Breast epithelium (tissue), 4 donors: ENCODE results near the gene CD209. TPM values are rescaled to one million over a fixed set of nuclear protein-coding genes. Genes with fewer than 3 reads are reported as not detected.
A peak's percentile ranks its signal among the peaks of the same experiment; 100 is the strongest.
"Not testable (repeated sequence)": the region's sequence is repeated elsewhere in the genome, so short reads cannot be mapped to it uniquely, and the experiment has no call there.

Experiments used
- DNase-seq, 2 donors: peaks; one replicate each; pipeline ENCODE4 v3.0.0-alpha.2; 2019; ENCODE audit warnings: low spot score in 2 of 2
- H3K27ac ChIP-seq, 2 donors: fragments of 200-600 bp; sonication (generic) in 1 of 2; one replicate each; pipeline ENCODE4 v1.5.1; 2016 to 2019; ENCODE audit warnings: mild to moderate bottlenecking in 1 of 2
- H3K27me3 ChIP-seq, 2 donors: fragments of 200-600 bp; sonication (generic) in 1 of 2; one replicate each; pipeline versions ENCODE4 v1.5.1 to v1.6.0; 2017 to 2019; ENCODE audit warnings: control low read depth in 1 of 2, mild to moderate bottlenecking in 1 of 2
- H3K36me3 ChIP-seq: fragments of 200-600 bp; one replicate; pipeline ENCODE4 v1.5.1; 2019
- H3K4me1 ChIP-seq, 2 donors: fragments of 200-600 bp; sonication (generic); one replicate each; pipeline ENCODE4 v1.5.1; 2016 to 2019; ENCODE audit warnings: control low read depth in 1 of 2
- H3K4me3 ChIP-seq, 3 donors: fragments of 200-600 bp; sonication (generic); 1 replicate in 2 of 3; 2 replicates in 1 of 3; pipeline ENCODE4 v1.5.1; 2016 to 2019; ENCODE audit warnings: mild to moderate bottlenecking in 3 of 3, moderate library complexity in 2 of 3
- H3K9me3 ChIP-seq, 2 donors: fragments of 200-600 bp; sonication (generic) in 1 of 2; one replicate each; pipeline ENCODE4 v1.5.1; 2016 to 2019; ENCODE audit warnings: control low read depth in 1 of 2
- CTCF ChIP-seq, 3 donors: fragments of 450-650 bp; IDR thresholded peaks; one replicate each; pipeline ENCODE4 v1.5.1; 2016 to 2017; ENCODE audit warnings: antibody characterized with exemption in 3 of 3, mild to moderate bottlenecking in 3 of 3, moderate library complexity in 3 of 3
- POLR2A ChIP-seq: fragments of 450-650 bp; IDR thresholded peaks from one replicate; pipeline ENCODE4 v1.6.1; 2016; ENCODE audit warnings: antibody characterized with exemption, mild to moderate bottlenecking, moderate library complexity
- POLR2AphosphoS5 ChIP-seq, 3 donors: sonication (generic); formaldehyde crosslinking; IDR thresholded peaks; one replicate each; pipeline ENCODE4 v1.6.1; 2017; ENCODE audit warnings: antibody characterized with exemption in 3 of 3
- intact Hi-C: fragments of 100-400 bp; cut with DNase I; formaldehyde crosslinking; loops from one replicate; pipeline ENCODE4 v1.15.1; 2023; ENCODE audit warnings: low total_unique reads
- total RNA-seq, 3 donors: library from RNA; depleted of rRNA; stranded (reverse); fragments of >200 nt; gene quantifications; one replicate each; pipeline ENCODE4 v1.1.0, GENCODE V29; 2016

CD209 gene
- total RNA-seq, 3 donors from 2014 or later: 2.3 to 9.8 (median 2.6) TPM

GRCh38 chr19:7748756-7749155, 1.4 kb upstream of the CD209 start:
- H3K4me1 ChIP-seq: no peaks in the 10 kb centered on the region
- DNase-seq: peak in 1 of 2 donors; percentile 25
- no peaks in the 10 kb centered on the region for H3K9me3 ChIP-seq
- no peak overlapping the region for H3K4me3 ChIP-seq
- TF ChIP-seq POLR2A: no peak
- no peak for TF ChIP-seq POLR2AphosphoS5 (IDR thresholded peaks at IDR 0.05)
- no peak for TF ChIP-seq CTCF (IDR thresholded peaks at IDR 0.05)
- peaks cover 0 to 44% of the 10 kb centered on the region in 2 donors for H3K27me3 ChIP-seq
- intact Hi-C loops: no loop called here
- no peak overlapping the region for H3K27ac ChIP-seq
- H3K36me3 ChIP-seq: no peaks in the 10 kb centered on the region

DNA sequence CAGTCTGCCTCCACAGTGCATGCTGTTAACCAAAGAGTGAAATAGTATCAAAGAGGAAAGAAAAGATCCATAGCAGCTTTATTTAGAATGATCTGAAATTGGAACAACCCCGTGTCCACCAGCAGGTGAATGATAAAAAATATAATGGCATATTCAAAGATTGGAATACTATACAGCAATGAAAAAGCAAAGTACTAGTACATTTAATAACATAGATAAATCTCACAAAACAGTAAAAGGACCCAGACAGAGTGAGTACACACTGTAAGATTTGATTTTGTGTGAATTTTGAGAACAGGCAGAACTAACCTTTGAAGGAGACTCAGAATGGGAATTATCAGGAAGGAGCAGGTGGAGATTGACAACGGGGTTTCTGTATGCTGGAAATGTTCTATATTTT, 837 bp upstream of the CD209 start:
- TF ChIP-seq POLR2AphosphoS5 (IDR thresholded peaks at IDR 0.05) (no peak), POLR2A (no peak), CTCF (IDR thresholded peaks at IDR 0.05) (no peak)
- intact Hi-C loops: no loop called here
- peaks cover 0 to 46% of the 10 kb centered on the region in 2 donors for H3K27me3 ChIP-seq

DNA sequence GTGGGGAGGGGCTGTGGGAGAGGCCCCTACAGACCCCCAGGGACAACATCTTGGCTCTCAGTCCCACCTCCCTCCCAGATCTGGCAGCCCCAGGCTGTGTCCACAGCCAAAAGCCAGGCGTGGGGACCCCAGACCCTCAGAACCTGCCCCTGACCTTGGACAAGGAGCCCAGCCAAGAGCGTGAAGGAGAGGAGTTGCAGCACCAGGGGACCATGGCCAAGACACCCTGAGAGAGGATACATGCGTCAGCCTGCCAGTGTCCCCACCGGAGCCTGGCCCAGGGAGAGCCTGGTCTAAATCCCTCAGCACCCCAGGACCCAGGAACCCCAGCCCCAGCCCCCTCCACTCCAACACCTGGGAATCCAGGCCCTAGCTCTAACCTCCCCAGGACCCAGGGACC, 1.0 kb downstream of the CD209 start:
- intact Hi-C loops, H3K9me3 ChIP-seq, DNase-seq, H3K36me3 ChIP-seq, H3K27ac ChIP-seq, H3K4me1 ChIP-seq: not testable (repeated sequence)
- peak overlapping the region in 1 of 3 donors; percentile 23 for H3K4me3 ChIP-seq
- peaks cover 0 to 51% of the 10 kb centered on the region in 2 donors for H3K27me3 ChIP-seq

More for the DNA sequence above, 837 bp upstream of the CD209 start:
- Histone ChIP-seq H3K4me3 (no peak overlapping the region), H3K36me3 (no peaks in the 10 kb centered on the region), H3K27ac (no peak overlapping the region), H3K9me3 (no peaks in the 10 kb centered on the region), H3K4me1 (no peaks in the 10 kb centered on the region)
- no peak for DNase-seq

DNA sequence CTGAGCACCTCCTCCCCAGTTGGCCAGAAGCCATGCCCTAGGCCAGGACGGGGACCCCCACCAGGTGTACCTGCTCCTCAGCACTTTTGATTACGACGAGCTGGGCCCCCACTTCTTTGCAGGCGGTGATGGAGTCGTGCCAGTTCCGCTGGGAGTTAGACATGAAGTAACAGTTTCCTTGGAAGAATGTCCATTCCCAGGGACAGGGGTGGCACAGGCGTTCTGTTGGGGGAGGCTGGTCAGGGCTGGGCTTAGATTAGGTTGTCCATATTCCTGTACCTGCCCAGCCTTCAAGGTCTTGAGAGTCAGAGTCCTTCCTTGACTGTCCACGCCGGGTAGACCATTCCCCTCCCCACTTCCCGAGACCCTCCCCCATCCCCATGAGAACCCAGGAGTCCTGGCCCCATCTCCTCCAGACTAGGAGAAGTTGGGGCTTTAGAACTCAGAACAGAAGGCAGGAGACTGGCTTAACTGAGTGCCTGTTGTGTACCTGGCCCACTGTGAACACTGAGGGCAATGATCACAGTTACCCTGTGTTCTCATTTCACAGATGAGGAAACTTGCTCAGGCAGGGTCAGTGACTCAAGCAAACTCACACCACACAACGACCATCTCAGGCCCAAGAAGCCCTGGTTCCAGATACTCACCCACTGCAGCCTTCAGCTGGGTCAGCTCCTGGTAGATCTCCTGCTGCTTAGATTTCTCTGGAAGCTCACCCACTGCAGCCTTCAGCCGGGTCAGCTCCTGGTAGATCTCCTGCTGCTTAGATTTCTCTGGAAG, 2.3 kb downstream of the CD209 start:
- Histone ChIP-seq H3K27ac (no peak overlapping the region), H3K4me3 (no peak overlapping the region), H3K4me1 (no peaks in the 10 kb centered on the region), H3K36me3 (no peaks in the 10 kb centered on the region), H3K27me3 (peaks cover 0 to 46% of the 10 kb centered on the region in 2 donors), H3K9me3 (no peaks in the 10 kb centered on the region)
- TF ChIP-seq POLR2AphosphoS5 (IDR thresholded peaks at IDR 0.05): no peak
- no peak for TF ChIP-seq POLR2A
- no peak for TF ChIP-seq CTCF (IDR thresholded peaks at IDR 0.05)
- intact Hi-C loops: loop anchor here (1.0 kb wide), 1 partner anchor 33 kb away; no protein-coding TSS in a partner anchor
- DNase-seq: no peak

DNA sequence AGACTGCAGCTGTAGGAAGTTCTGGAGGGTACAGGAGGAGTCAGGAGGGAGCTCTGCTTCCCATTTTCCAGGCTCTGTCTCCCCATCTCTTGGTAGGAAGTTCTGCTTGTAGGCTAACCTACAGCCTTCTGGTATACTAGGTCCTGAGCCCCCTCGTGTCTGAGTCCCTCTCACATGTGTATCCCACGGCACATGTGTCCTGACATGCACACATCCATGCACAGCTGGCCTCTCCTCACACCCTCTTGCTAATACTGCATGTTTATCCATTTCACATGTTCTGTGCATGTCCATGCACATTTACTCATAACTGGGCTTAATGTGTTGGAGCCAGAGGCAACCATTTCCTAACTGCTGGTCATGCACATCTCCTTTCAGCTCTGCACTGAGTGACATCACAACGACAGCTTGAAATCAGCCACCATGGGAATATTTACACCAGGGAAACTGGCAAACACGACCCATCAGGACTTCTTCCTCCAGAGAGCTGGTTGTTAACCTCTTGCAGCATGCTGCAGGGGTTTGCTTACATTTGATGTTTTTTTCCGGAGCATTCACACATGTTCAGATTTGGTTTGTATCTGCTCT, 3.0 kb downstream of the CD209 start:
- no peak for TF ChIP-seq CTCF (IDR thresholded peaks at IDR 0.05)
- no peaks in the 10 kb centered on the region for H3K4me1 ChIP-seq

More for the DNA sequence above, 3.0 kb downstream of the CD209 start:
- intact Hi-C loops: loop anchor here (1.0 kb wide), 1 partner anchor 34 kb away; no protein-coding TSS in a partner anchor
- no peaks in the 10 kb centered on the region for H3K36me3 ChIP-seq
- H3K4me3 ChIP-seq: no peak overlapping the region
- no peak for DNase-seq
- H3K9me3 ChIP-seq: no peaks in the 10 kb centered on the region
- H3K27ac ChIP-seq: no peak overlapping the region
- H3K27me3 ChIP-seq: peaks cover 0 to 42% of the 10 kb centered on the region in 2 donors
